ENCODE data around the gene NUPR1. TPM values are rescaled to one million over a fixed set of nuclear protein-coding genes. Genes with fewer than 3 reads are reported as not detected.
"Not testable (repeated sequence)": the region's sequence is repeated elsewhere in the genome, so short reads cannot be mapped to it uniquely, and the experiment has no call there.

NUPR1 gene
- total RNA-seq, 2 experiments from 2014 or later, result not detected

GRCh38 chr16:28546626-28547025 is 7.9 kb upstream of the NUPR1 start:
- CTCF ChIA-PET, result no interaction called here
- intact Hi-C loops (cut with micrococcal nuclease), result no loop called here

GRCh38 chr16:28545964-28546363 is 7.2 kb upstream of the NUPR1 start:
- H3K9me3 Mint-ChIP-seq; H3K36me3 Mint-ChIP-seq (ENCODE audit: low read depth); intact Hi-C loops (cut with micrococcal nuclease); POLR2A ChIA-PET; DNase-seq; H3K4me1 Mint-ChIP-seq (ENCODE audit: low read depth); H3K4me3 Mint-ChIP-seq; CTCF ChIA-PET; H3K27ac Mint-ChIP-seq; H3K27me3 Mint-ChIP-seq; ATAC-seq: not testable (repeated sequence)

More at GRCh38 chr16:28546626-28547025, 7.9 kb upstream of the NUPR1 start:
- Mint-ChIP-seq H3K27me3 (no peaks in the 10 kb centered on the region), H3K27ac (no peak overlapping the region), H3K4me3 (no peak overlapping the region), H3K9me3 (no peaks in the 10 kb centered on the region), H3K36me3 (ENCODE audit: low read depth) (no peaks in the 10 kb centered on the region), H3K4me1 (ENCODE audit: low read depth) (peaks cover 7% of the 10 kb centered on the region)
- ATAC-seq (no peak), DNase-seq (no peak)
- POLR2A ChIA-PET, result no interaction called here
- TF ChIP-seq CTCF (IDR thresholded peaks at IDR 0.05), result no peak

- ATAC-seq, result no peak
- intact Hi-C loops (cut with micrococcal nuclease), result no loop called here
- peaks cover 7% of the 10 kb centered on the region for H3K4me1 Mint-ChIP-seq (ENCODE audit: low read depth)
- no peak overlapping the region for H3K4me3 Mint-ChIP-seq
- no peaks in the 10 kb centered on the region for H3K9me3 Mint-ChIP-seq
- POLR2A ChIA-PET, result no interaction called here
- no peak for DNase-seq
- CTCF ChIA-PET, result interaction anchor here (0.9 kb wide), 1 partner anchor 9 kb away, joined by 3 read pairs; the partner anchor contains the start of gene SGF29
- no peak overlapping the region for H3K27ac Mint-ChIP-seq
- TF ChIP-seq CTCF (IDR thresholded peaks at IDR 0.05), result no peak
- no peaks in the 10 kb centered on the region for H3K36me3 Mint-ChIP-seq (ENCODE audit: low read depth)
- H3K27me3 Mint-ChIP-seq, result no peaks in the 10 kb centered on the region
These were observed 6.2 kb upstream of the NUPR1 start for GRCh38 chr16:28544998-28545397.

- no peaks in the 10 kb centered on the region for H3K36me3 Mint-ChIP-seq (ENCODE audit: low read depth)
- no peak for TF ChIP-seq CTCF (IDR thresholded peaks at IDR 0.05)
- intact Hi-C loops (cut with micrococcal nuclease), result no loop called here
- H3K4me1 Mint-ChIP-seq (ENCODE audit: low read depth), result peaks cover 3% of the 10 kb centered on the region
- H3K4me3 Mint-ChIP-seq, result no peak overlapping the region
- ATAC-seq, result no peak
- POLR2A ChIA-PET, result no interaction called here
- H3K27ac Mint-ChIP-seq, result no peak overlapping the region
- H3K27me3 Mint-ChIP-seq, result no peaks in the 10 kb centered on the region
- CTCF ChIA-PET, result no interaction called here
- H3K9me3 Mint-ChIP-seq, result no peaks in the 10 kb centered on the region
- no peak for DNase-seq
These were observed 4.3 kb upstream of the NUPR1 start for GRCh38 chr16:28543072-28543471.

- H3K27me3 Mint-ChIP-seq, result no peaks in the 10 kb centered on the region
- H3K9me3 Mint-ChIP-seq, result no peaks in the 10 kb centered on the region
- ChIA-PET POLR2A (no interaction called here), CTCF (interaction anchor here (1.2 kb wide), 1 partner anchor 9 kb away, joined by 3 read pairs; no protein-coding TSS in a partner anchor)
- TF ChIP-seq CTCF (IDR thresholded peaks at IDR 0.05), result no peak
- H3K4me3 Mint-ChIP-seq, result no peak overlapping the region
- no peak for ATAC-seq
- H3K27ac Mint-ChIP-seq, result no peak overlapping the region
- intact Hi-C loops (cut with micrococcal nuclease), result no loop called here
- no peak for DNase-seq
- peaks cover 3% of the 10 kb centered on the region for H3K4me1 Mint-ChIP-seq (ENCODE audit: low read depth)
- H3K36me3 Mint-ChIP-seq (ENCODE audit: low read depth), result no peaks in the 10 kb centered on the region
These were observed 3.9 kb upstream of the NUPR1 start for GRCh38 chr16:28542646-28543045.

GRCh38 chr16:28540346-28540745 is 1.6 kb upstream of the NUPR1 start:
- Mint-ChIP-seq H3K27ac (no peak overlapping the region), H3K4me1 (ENCODE audit: low read depth) (peaks cover 5% of the 10 kb centered on the region), H3K9me3 (no peaks in the 10 kb centered on the region), H3K4me3 (no peak overlapping the region), H3K36me3 (ENCODE audit: low read depth) (no peaks in the 10 kb centered on the region), H3K27me3 (no peaks in the 10 kb centered on the region)
- POLR2A ChIA-PET, result interaction anchor here (0.7 to 1.1 kb wide), 3 partner anchors 18 to 282 kb away, joined by 3 read pairs; partner anchors contain the start of gene ATXN2L
- no peak for ATAC-seq
- DNase-seq, result no peak
- CTCF ChIA-PET, result no interaction called here
- intact Hi-C loops (cut with micrococcal nuclease), result no loop called here
- no peak for TF ChIP-seq CTCF (IDR thresholded peaks at IDR 0.05)

Data from activated CD8-positive, alpha-beta T cell treated with anti-CD3 and anti-CD28 coated beads for 36 hours (primary cell).